Trophoblast cell (in vitro differentiated cells and primary cell): ENCODE results near the gene LAYN.
A peak's percentile ranks its signal among the peaks of the same experiment; 100 is the strongest.

Experiments used
- DNase-seq, 2 donors: peaks; one replicate each; pipeline ENCODE4 v3.0.0-alpha.2; 2016
- H2AFZ ChIP-seq: 2 replicates; pipeline ENCODE4 v1.6.1; 2013; ENCODE audit warnings: low read length, moderate library complexity, mild to moderate bottlenecking; ENCODE audit not compliant: insufficient read depth, poor library complexity
- H2AK5ac ChIP-seq: 2 replicates; pipeline ENCODE4 v1.6.1; 2013; ENCODE audit warnings: mild to moderate bottlenecking, low read length
- H2BK120ac ChIP-seq: 2 replicates; pipeline ENCODE4 v1.6.1; 2013; ENCODE audit warnings: low read length, mild to moderate bottlenecking, moderate library complexity; ENCODE audit not compliant: insufficient read depth, poor library complexity
- H2BK12ac ChIP-seq: 2 replicates; pipeline ENCODE4 v1.6.1; 2013; ENCODE audit warnings: mild to moderate bottlenecking, low read length, moderate library complexity
- H2BK5ac ChIP-seq: 2 replicates; pipeline ENCODE4 v1.6.1; 2013; ENCODE audit warnings: low read length, low read depth, moderate library complexity, mild to moderate bottlenecking; ENCODE audit not compliant: poor library complexity
- H3K14ac ChIP-seq: 2 replicates; pipeline ENCODE4 v1.6.1; 2013; ENCODE audit warnings: mild to moderate bottlenecking, low read length
- H3K18ac ChIP-seq: 2 replicates; pipeline ENCODE4 v1.6.1; 2013; ENCODE audit warnings: mild to moderate bottlenecking, low read length
- H3K23ac ChIP-seq: 2 replicates; pipeline ENCODE4 v1.6.1; 2013; ENCODE audit warnings: low read length
- H3K27ac ChIP-seq: 2 replicates; pipeline ENCODE4 v1.5.1; 2013; ENCODE audit warnings: low read depth, mild to moderate bottlenecking, inconsistent platforms, low read length, moderate library complexity
- H3K27me3 ChIP-seq: 2 replicates; pipeline ENCODE4 v1.6.1; 2013; ENCODE audit warnings: inconsistent platforms, mild to moderate bottlenecking, low read length, moderate library complexity; ENCODE audit not compliant: insufficient read depth
- H3K36me3 ChIP-seq, 2 experiments: 1 replicate in 1 of 2; 2 replicates in 1 of 2; pipeline ENCODE4 v1.6.1; 2013; ENCODE audit warnings: low read length in 2 of 2, mild to moderate bottlenecking in 2 of 2, moderate library complexity in 1 of 2; ENCODE audit not compliant: insufficient read depth in 2 of 2, control insufficient read depth in 1 of 2
- H3K4ac ChIP-seq: 2 replicates; pipeline ENCODE4 v1.6.1; 2013; ENCODE audit warnings: low read depth, mild to moderate bottlenecking, low read length, moderate library complexity
- H3K4me1 ChIP-seq, 2 experiments: 1 replicate in 1 of 2; 2 replicates in 1 of 2; pipeline ENCODE4 v1.6.1; 2013; ENCODE audit warnings: low read length in 2 of 2, mild to moderate bottlenecking in 2 of 2, moderate library complexity in 1 of 2; ENCODE audit not compliant: insufficient read depth in 2 of 2, control insufficient read depth in 1 of 2
- H3K4me2 ChIP-seq: 2 replicates; pipeline ENCODE4 v1.6.1; 2013; ENCODE audit warnings: inconsistent platforms, mild to moderate bottlenecking, low read length, moderate library complexity
- H3K4me3 ChIP-seq: 2 replicates; pipeline ENCODE4 v1.5.1; 2013; ENCODE audit warnings: mild to moderate bottlenecking, low read depth, low read length, inconsistent platforms
- H3K79me1 ChIP-seq: one replicate; pipeline ENCODE4 v1.6.1; 2013; ENCODE audit warnings: low read length
- H3K79me2 ChIP-seq: 2 replicates; pipeline ENCODE4 v1.6.1; 2013; ENCODE audit warnings: low read length, mild to moderate bottlenecking; ENCODE audit not compliant: control insufficient read depth, insufficient read depth, poor library complexity
- H3K9ac ChIP-seq: 2 replicates; pipeline ENCODE4 v1.6.1; 2013; ENCODE audit warnings: mild to moderate bottlenecking, low read length
- H3K9me3 ChIP-seq: 2 replicates; pipeline ENCODE4 v1.6.1; 2013; ENCODE audit warnings: low read depth, mild to moderate bottlenecking, control low read depth, inconsistent platforms, low read length; ENCODE audit not compliant: insufficient read depth
- H4K12ac ChIP-seq: 2 replicates; pipeline ENCODE4 v1.6.1; 2013; ENCODE audit warnings: low read depth, mild to moderate bottlenecking, low read length, moderate library complexity
- H4K8ac ChIP-seq: 2 replicates; pipeline ENCODE4 v1.6.1; 2013; ENCODE audit warnings: low read depth, mild to moderate bottlenecking, low read length, moderate library complexity
- H4K91ac ChIP-seq: one replicate; pipeline ENCODE4 v1.6.1; 2013; ENCODE audit warnings: low read depth, mild to moderate bottlenecking, low read length, moderate library complexity
- WGBS: extraction: QIAGEN DNeasy Blood & Tissue Kit; methylation state at CpG from one replicate; pipeline ENCODE4 v1.1.7; 2013; ENCODE audit warnings: missing lambda C conversion rate; ENCODE audit not compliant: insufficient read length, insufficient coverage; ENCODE audit errors: extremely low coverage; 5-methylcytosine and 5-hydroxymethylcytosine counted together

LAYN gene

DNA sequence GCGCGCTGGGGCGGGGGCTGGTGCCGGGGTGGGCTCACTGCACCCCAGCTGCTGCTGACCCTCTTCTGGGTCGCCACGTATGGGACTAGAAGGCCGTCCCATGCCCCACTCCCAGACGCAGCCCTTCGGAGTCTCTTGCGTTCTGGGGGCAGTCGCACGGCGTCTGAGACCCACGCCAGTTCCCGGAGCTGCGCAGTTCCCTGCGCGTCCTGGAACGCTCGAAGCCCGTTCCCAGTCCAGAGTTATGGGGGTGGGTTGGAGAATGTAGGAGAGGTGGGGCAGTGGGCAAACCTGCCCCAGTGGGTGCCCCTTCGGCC lies 375 bp downstream of the LAYN start:
- Histone ChIP-seq H3K27ac (peak overlapping the region; percentile 81), H2BK120ac (peak overlapping the region; percentile 20), H3K79me2 (peaks cover 8% of the 10 kb centered on the region), H3K9ac (peak overlapping the region; percentile 73), H2BK5ac (peak overlapping the region; percentile 79), H4K8ac (peak overlapping the region; percentile 83), H3K4me3 (peak overlapping the region; percentile 88), H2BK12ac (peak overlapping the region; percentile 75), H3K23ac (no peak overlapping the region), H4K12ac (peak overlapping the region; percentile 16), H3K9me3 (no peaks in the 10 kb centered on the region), H3K14ac (peak overlapping the region; percentile 77), H3K18ac (peak overlapping the region; percentile 73), H3K4me2 (peak overlapping the region; percentile 63), H3K36me3 (peaks cover 11 to 22% of the 10 kb centered on the region in 2 experiments), H2AK5ac (peak overlapping the region; percentile 35), H2AFZ (peak overlapping the region; percentile 84), H3K4me1 (peaks cover 12 to 14% of the 10 kb centered on the region in 2 experiments), H3K27me3 (no peaks in the 10 kb centered on the region), H3K79me1 (peaks cover 18% of the 10 kb centered on the region), H4K91ac (peak overlapping the region; percentile 88), H3K4ac (peak overlapping the region; percentile 49)
- no CpG with 5 or more reads among the region's 22 CpGs for WGBS
- DNase-seq, result peak in 1 of 2 donors; percentile 36

DNA sequence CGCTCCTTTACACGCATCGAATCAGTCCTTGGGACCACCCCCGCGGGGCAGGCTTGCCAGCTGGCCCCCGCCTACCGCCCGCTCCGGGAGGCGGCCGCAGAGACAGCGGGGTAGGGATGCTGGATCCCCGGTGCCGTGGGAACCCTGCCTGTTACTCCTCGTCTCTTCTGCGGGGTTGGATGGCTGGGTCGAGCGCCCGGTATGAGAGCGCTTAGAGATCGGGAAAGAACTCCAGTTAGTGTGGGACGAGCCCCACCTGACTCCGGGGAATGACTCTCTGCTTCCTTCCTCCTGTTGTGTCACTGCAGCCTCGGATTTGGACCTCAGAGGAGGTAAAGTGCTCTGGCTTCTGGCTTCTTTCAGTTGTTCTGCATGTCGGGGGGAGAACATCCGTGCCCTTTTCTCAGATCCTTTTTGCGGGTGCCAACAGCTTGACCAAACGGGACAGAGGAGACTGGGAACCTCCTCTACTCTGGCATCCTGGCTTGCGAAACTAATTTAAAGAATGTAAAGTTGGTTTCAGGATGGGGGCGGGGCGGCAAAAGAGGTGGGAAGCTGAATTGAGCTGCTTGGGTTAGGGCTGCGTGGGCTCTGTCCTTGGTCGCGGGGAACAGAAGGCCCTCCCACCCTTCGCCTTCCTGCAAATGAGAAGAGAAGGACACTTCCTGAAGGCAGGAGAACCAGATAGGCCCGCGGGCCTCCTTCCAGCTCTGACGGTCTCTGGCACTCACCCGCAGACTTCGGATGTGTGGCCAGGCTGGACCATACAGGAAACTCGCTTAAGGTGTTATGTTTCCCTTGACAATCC lies 938 bp downstream of the LAYN start:
- WGBS, result no CpG with 5 or more reads among the region's 41 CpGs
- Histone ChIP-seq H3K4me3 (peak overlapping the region; percentile 88), H3K27ac (peak overlapping the region; percentile 81), H2BK120ac (peak overlapping the region; percentile 20), H3K27me3 (no peaks in the 10 kb centered on the region), H3K14ac (peak overlapping the region; percentile 77), H3K79me2 (peaks cover 8% of the 10 kb centered on the region), H3K18ac (peak overlapping the region; percentile 73), H2AFZ (peak overlapping the region; percentile 84), H2AK5ac (peak overlapping the region; percentile 35), H3K4ac (peak overlapping the region; percentile 49), H2BK5ac (peak overlapping the region; percentile 79), H3K9ac (peak overlapping the region; percentile 73), H3K36me3 (peaks cover 13 to 26% of the 10 kb centered on the region in 2 experiments), H4K12ac (peak overlapping the region; percentile 16), H3K9me3 (no peaks in the 10 kb centered on the region), H4K91ac (peak overlapping the region; percentile 88), H2BK12ac (peak overlapping the region; percentile 75), H3K79me1 (peaks cover 18% of the 10 kb centered on the region), H4K8ac (peak overlapping the region; percentile 83), H3K4me1 (peaks cover 12 to 14% of the 10 kb centered on the region in 2 experiments), H3K4me2 (peak overlapping the region; percentile 63), H3K23ac (no peak overlapping the region)
- peak; percentile 79 to 83 for DNase-seq

DNA sequence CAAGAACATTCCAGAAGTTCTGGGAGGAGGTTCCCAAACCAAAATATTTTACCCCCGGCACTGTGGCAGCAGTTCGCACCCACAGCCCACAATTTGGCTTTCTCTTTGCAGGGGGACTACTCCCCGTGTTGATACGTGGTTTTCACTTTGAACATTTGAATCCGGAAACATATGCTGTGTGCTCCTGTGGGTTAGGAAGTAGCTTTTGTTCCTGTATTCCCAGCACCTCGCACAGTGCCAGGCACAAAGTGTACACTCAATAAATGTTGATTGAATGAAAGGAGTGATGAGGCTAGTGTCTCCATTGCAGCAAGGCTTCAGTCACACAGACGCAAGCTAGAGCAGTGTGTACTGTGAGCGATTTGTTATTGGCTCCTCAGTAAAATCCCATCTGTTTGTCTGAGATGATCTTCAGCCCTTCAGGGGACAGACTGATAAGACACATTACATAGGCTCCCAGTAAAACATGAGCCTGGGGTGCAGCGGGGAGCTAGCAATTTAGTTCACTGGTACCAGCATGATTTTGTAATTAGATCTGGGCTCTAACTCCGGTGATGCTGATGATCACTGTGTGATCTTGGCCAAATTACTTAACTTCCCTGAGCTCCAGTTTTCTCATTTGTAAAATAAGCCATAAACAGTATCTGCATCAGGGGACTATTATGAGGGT lies 2.2 kb downstream of the LAYN start:
- H3K18ac ChIP-seq, result no peak overlapping the region
- WGBS, result no CpG with 5 or more reads among the region's 10 CpGs
- no peak overlapping the region for H4K91ac ChIP-seq
- H3K9ac ChIP-seq, result peak overlapping the region; percentile 19
- no peak overlapping the region for H3K4me2 ChIP-seq
- peaks cover 8% of the 10 kb centered on the region for H3K79me2 ChIP-seq
- H2BK5ac ChIP-seq, result no peak overlapping the region
- H3K4ac ChIP-seq, result no peak overlapping the region
- H2AK5ac ChIP-seq, result no peak overlapping the region
- H2AFZ ChIP-seq, result no peak overlapping the region
- no peak overlapping the region for H3K27ac ChIP-seq
- no peak overlapping the region for H4K8ac ChIP-seq
- no peak overlapping the region for H2BK120ac ChIP-seq
- H3K14ac ChIP-seq, result no peak overlapping the region
- H3K79me1 ChIP-seq, result peaks cover 18% of the 10 kb centered on the region
- peaks cover 16 to 35% of the 10 kb centered on the region in 2 experiments for H3K36me3 ChIP-seq
- no peak overlapping the region for H3K4me3 ChIP-seq
- no peak overlapping the region for H2BK12ac ChIP-seq
- DNase-seq, result no peak
- peaks cover 12 to 14% of the 10 kb centered on the region in 2 experiments for H3K4me1 ChIP-seq
- H3K27me3 ChIP-seq, result no peaks in the 10 kb centered on the region
- H3K23ac ChIP-seq, result no peak overlapping the region
- H4K12ac ChIP-seq, result no peak overlapping the region
- H3K9me3 ChIP-seq, result no peaks in the 10 kb centered on the region

- Histone ChIP-seq H4K12ac (no peak overlapping the region), H3K9ac (no peak overlapping the region), H3K36me3 (peaks cover 28 to 65% of the 10 kb centered on the region in 2 experiments), H3K4ac (no peak overlapping the region), H3K18ac (no peak overlapping the region), H3K23ac (no peak overlapping the region), H2AK5ac (no peak overlapping the region), H2BK5ac (no peak overlapping the region), H4K8ac (no peak overlapping the region), H3K4me1 (no peaks in the 10 kb centered on the region), H3K14ac (no peak overlapping the region), H3K9me3 (no peaks in the 10 kb centered on the region), H2BK12ac (no peak overlapping the region), H3K27ac (no peak overlapping the region), H4K91ac (no peak overlapping the region), H3K79me2 (no peaks in the 10 kb centered on the region), H2AFZ (no peak overlapping the region), H2BK120ac (no peak overlapping the region), H3K4me3 (no peak overlapping the region), H3K4me2 (no peak overlapping the region), H3K27me3 (no peaks in the 10 kb centered on the region), H3K79me1 (no peaks in the 10 kb centered on the region)
- DNase-seq, result no peak
- WGBS, result no CpG with 5 or more reads among the region's 2 CpGs
Measured at GRCh38 chr11:111548525-111548924, 8.0 kb downstream of the LAYN start.
